Activated CD4-positive, CD25-positive, alpha-beta regulatory T cell (primary cell): ENCODE data around the gene SPHK1.

Source experiments
- DNase-seq, 4 experiments: peaks; one replicate each; lab custom pipeline; 2025; lab: John Stamatoyannopoulos, UW

SPHK1 gene

GRCh38 chr17:76363107-76363842, 21.1 kb upstream of the SPHK1 start:
- DNase-seq: no peak

DNA sequence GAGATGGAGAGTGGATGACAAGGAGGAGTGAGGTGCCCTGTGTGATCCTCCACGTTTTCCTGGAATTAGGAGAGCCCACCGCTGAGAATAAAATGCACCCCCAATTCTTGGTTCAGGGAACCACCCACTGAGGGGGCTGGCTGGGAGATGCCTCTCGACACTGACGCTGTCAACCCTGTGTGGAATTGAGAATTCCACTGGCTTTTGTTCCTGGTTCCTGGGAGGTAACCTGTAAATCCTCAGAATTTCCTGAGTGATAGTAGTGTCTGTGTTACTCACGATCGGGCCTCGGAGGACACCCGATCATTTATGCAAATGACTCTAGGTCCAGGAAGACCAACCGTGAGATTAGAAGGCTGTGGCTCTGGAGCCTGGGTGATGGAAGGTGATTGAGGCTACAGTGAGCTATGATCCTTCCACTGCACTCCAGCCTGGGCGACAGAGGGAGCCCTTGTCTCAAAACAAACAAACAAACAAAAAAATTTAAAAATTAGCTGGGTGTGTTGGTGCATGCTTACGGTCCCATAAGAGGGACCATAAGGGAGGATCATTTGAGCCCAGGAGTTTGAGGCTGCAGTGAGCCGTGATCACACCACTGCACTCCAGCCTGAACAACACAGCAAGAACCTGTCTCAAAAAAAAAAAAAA, 19.0 kb upstream of the SPHK1 start:
- no peak for DNase-seq

- no peak for DNase-seq
These were observed 18.2 kb upstream of the SPHK1 start for GRCh38 chr17:76366247-76366646.

- no peak for DNase-seq
These were observed 16.8 kb upstream of the SPHK1 start for GRCh38 chr17:76367642-76368041.

DNA sequence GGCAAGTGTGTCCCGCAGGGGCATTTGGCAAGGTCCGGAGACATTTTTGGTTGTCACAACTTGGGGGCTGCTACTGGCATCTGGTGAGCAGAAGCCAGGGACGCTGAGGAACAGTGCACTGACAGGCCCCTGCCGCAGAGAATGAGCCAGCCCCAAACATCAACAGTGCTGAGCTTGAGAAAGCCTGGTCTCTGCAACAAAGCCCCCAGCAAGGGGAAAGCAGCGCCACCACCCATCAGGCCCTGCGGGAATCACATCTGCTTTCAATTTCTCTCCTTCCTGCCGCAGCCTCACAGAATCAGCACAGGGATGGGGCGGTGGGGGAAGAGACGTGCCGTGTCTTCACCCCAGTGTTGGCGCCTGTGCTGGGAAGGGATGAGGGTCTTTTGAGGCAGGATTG, 15.9 kb upstream of the SPHK1 start:
- no peak for DNase-seq

- no peak for DNase-seq
These were observed 15.0 kb upstream of the SPHK1 start for GRCh38 chr17:76369379-76369778.

GRCh38 chr17:76369804-76370203, 14.6 kb upstream of the SPHK1 start:
- DNase-seq: no peak

DNA sequence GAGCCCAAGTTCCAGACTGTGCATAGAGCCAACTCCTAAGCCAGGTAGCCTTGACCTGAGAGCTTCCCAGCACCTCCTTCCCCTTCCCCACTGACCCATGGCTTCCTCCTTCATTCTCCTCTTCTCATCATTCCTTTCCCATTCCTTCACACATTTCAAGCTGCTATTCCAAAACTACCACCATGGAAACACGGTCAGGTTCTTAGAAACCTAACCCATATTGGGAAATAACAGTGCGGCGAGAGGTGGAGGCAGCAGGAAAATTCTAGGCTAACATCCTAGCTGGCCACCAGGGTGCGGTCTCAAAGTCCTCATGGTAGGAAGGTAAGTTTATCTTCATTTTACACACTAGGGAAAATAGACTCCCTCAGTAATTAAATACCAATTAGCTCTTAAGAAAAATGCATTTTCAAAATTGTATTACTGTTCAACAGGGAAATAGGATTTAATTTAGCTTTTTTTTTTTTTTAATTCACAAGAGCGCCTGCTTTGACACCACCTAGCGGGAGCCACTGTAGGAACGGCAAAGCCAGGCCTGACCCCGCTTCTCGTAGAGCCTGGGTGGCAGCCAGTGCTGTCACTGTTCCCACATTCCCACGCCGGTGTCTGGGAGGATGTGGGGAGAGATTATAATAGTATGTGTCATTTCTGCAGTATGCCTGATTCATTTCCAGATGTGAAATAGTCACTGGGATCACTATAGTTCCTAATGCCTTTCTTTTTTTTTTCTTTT, 14.0 kb upstream of the SPHK1 start:
- no peak for DNase-seq

GRCh38 chr17:76371656-76372628, 12.5 kb upstream of the SPHK1 start:
- no peak for DNase-seq

GRCh38 chr17:76376318-76377133, 7.9 kb upstream of the SPHK1 start:
- no peak for DNase-seq

GRCh38 chr17:76378548-76379274, 5.7 kb upstream of the SPHK1 start:
- DNase-seq: no peak

GRCh38 chr17:76379275-76379641, 5.2 kb upstream of the SPHK1 start:
- DNase-seq: no peak

DNA sequence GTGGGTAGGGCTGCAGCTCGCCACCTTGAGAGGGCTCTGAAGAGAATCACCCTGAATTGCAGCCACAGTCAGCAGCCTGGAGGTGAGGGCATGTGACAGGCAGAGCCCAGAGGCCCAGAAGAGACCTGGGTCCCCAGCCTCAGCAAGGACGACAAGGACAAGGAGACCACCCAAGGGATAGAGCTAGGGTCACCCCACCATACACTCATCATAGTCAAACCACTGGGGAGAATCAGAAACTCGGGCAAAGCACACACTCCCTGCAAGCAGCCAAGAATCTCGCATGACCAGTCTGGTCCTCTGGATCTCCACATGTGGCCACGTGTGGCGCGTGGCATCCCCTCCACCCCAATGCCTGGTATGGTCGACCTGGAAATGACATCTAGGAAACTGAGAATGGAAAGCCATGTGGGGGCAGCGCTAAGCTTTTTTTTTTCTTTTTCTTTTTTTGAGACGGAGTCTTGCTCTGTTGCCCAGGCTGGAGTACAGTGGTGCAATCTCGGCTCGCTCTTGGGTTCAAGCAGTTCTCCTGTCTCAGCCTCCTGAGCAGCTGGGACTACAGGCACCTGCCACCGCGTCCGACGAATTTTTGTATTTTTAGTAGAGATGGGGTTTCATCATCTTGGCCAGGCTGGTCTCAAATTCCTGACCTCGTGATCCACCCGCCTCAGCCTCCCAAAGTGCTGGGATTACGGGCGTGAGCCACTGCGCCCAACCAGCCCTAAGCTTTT, 4.6 kb upstream of the SPHK1 start:
- no peak for DNase-seq

- no peak for DNase-seq
These were observed 2.6 kb upstream of the SPHK1 start for GRCh38 chr17:76381633-76382350.

DNA sequence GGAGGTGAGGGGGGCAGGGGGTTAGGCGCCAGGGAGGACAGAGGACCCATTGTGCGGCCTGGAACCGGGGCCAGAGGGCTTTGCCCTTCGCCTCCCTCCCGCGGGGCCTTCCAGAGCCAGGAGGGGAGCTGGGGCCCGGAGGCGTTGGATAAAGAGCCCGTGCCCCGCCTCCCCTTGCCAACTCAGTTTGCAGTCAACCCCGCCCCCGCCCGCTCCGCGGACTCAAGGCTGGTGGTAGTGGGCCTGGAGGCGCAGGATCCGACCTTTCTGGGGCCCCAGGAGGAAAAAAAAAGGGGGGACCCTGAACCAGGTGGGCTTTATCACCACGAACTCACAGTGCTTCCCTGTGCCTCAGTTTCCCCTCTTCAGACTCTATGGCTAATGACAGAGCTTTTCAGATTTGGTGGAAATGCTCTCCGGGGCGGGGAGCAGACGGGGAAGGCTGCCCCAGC, 2.0 kb upstream of the SPHK1 start:
- no peak for DNase-seq

DNA sequence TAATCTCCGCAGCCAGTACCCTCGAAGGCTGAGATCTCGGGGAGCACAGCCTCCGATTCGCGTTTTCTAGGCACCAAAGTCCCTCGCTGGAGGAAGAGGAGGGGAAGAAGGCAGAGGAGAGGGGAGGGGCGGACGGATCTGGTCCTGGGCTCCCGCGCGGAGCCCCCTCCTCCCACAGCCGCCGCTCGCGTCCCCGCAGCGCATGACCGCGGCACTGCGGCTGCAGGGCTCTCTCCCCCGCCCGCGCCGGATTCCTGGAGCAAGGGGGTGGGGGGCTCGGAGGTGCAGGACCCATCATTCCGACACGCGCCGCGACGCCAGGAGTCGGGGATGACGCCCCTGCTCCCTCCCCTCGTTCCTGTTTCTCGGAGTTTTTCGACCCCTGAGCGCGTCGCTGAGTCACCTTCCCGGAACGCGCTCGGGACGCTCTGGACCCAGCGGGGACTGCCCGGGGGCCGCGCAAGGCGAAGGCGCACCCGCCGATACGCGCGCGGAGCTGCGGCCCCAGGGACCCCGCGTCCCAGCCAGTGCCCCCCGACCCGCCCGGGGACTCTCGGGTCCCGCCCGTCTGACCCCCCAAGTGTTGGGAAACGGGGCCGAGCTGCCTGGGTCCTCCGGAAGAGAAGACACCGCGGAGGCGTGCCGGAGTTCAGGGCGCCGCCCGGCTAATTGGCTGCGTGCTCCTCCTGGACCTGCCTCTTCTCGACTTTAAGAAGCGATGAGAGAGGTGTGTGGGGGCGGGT, 1.4 kb upstream of the SPHK1 start:
- peak in 3 of 4 experiments; percentile 21 to 35 (median 29) for DNase-seq

DNA sequence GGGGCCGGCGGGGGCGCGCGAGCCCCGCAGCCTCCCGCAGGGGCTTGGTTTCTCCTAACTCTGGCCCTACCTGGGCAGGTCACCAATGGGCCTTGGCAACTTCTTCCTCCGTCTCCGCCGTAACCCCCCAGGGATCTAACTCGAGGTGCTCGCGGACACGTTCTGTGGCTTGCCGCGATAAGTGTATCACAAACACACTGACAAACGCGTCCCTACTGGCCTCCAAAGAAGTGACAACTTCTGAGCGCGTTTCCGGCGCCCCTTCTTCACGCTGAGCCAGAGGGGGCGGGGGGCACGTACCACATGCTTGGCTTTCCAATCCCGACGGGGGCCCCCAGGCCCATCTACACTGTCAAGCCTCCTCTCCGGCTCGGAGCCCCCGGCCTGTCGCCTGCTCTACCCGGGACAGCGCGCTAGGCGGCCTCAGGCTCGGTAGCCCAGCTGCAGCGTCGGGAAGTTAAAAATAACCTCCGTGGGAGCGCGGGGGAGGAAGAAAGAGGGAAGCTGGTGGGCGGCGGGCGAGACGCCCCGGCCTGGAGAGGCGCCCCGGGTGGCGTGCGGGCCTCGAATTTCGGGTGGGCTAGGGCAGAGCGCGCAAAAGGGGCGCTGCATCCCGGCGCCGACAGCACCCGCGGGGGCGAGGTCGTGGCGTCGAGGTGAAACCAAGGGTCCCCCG, 725 bp upstream of the SPHK1 start:
- DNase-seq: no peak
